Kidney glomerular epithelial cell (primary cell): ENCODE measurements around the gene TP73.
A peak's percentile ranks its signal among the peaks of the same experiment; 100 is the strongest.

Source experiments
- DNase-seq: peaks from one replicate; lab custom pipeline; 2025; lab: John Stamatoyannopoulos, UW

Gene TP73

DNA sequence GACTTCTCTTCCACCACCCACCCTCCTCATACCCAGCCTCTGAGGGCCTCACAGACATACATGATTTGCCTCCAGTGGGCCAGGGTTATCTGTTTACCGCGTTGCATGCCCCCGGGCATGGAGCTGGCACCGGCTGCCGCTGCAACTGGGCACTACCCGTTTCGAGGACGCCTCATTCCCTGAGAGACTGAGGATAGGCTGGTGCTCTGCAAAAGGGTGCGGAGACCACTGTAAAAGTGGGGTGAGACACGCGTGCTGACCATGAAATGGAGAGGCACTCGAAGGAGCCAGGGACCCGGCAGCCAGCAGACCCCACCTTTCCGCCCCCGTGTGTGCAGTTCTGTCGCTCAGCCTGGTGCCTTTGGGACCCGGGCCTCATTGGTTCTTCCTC, 20.6 kb downstream of the TP73 start:
- no peak for DNase-seq

- DNase-seq: no peak
Observed at GRCh38 chr1:3673381-3674099, 21.2 kb downstream of the TP73 start.

- DNase-seq: peak; percentile 23
Observed at GRCh38 chr1:3674100-3675094, 22.1 kb downstream of the TP73 start.

DNA sequence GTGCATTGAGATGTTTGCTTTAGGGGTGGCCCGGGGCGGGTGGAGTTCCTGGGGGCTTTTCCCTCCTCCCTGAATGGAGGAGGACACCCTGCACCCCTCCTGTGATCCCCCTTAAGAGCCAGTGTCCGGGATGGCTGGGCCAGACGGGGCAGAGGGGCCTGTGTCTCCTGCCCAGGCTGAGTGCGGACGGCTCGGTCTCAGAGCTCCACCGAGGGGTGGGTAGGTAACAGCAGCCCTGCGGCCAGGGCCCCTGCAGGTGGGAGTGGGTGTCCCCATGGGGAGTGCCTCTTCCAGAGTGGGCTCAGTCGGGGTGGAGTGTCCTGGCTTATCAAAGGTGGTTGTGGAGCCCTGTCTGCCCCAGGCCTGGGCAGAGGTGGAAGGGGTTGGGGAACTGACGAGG, 23.1 kb downstream of the TP73 start:
- DNase-seq: no peak

DNA sequence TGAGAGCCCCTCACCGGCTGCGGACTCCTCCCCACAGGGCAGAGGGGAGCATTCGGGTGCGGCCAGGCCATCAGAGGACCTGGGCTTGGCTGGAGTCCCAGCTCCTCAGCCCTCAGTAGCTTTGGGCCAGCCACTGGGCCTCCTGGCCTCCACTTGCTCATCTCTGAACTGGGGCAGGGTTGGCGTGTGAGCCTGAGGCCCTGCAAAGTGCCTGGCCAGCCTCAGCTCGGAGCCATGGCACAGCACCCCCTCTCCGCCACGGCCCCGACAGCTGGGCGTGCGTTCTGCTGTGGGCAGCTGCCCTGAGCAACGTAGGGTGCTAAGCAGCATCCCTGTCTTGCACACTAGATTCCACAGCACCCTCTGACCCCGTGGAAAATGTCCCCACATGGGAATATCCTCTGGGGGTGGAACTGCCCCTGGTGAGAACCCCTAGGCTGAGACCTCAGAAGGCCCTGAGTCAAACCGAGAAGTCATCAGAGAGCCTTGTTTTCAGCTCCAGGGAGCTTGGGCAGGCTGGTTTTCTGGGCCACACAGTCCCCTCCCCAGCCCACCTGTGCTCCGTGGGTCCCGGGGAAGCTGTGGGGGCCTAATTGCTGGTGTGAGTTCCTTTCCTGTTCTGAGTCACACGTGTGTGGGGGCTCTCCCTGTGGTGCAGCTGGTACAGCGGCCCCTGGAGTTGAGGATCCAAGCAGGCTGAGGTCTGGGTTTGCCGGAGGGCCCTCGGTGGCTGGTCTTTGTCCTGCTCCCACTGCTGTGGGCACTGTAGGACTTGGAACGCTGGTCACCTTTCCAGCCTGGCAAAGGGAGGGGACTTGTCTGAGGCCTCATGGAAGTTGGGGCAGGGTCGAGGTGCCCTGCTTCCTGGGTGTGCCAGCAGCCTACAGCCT, 24.5 kb downstream of the TP73 start:
- no peak for DNase-seq

DNA sequence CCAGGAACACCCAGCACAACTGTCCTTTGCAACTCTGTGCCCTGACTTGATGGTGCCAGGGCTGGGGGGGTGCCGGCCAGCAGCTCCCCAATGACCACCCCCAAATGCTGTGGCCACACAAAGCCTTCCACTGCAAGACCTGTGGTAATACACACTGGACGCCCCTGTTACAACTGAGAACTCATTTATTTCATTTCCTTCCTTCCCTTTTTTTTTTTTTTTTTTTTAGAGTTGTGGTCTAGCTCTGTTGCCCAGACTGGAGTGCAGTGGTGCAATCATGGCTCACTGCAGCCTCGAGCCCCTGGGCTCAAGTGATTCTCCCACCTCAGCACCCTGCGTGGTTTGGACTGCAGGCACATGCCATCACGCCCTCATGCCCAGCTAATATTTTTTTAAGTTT, 25.2 kb downstream of the TP73 start:
- no peak for DNase-seq

DNA sequence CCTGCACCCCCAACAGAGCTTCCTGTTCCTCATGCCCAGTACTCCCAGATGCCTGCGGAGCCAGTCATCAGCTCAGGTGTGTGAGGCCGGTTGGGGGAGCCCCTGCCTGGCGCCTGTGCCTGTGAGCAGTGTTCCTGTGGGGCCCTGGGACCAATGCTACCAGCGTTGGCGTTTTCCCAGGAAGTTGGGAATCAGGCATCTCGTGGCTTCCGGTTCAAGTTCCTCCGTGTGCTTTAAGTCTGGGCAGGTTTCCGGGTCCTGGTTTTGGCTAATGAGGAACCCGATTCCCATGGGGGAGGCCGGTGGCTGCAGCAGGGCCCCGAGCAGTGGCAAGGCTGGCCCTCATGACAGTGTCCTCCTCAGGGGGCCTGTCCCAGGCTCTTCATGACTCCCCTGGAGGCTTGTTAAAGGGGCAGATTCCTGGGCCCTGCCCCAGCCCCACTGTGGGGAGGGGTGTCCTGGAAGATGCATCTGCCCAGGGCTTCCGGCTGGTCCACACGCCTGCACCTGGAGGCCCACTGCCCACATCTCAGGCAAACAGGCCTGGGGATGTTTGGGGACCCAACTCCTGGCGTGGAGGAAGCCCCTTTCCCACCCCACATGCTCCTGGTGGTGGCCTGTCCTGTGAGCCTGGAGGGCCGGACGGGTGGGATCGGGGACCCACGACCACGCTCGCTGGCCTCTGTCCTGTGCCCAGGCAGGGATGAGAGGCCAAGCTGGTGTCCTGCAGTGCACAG, 26.2 kb downstream of the TP73 start:
- DNase-seq: no peak

- DNase-seq: no peak
Observed at GRCh38 chr1:3679098-3679555, 26.8 kb downstream of the TP73 start.

- DNase-seq: no peak
Observed at GRCh38 chr1:3679799-3680453, 27.6 kb downstream of the TP73 start.

- no peak for DNase-seq
Observed at GRCh38 chr1:3680488-3681230, 28.3 kb downstream of the TP73 start.

DNA sequence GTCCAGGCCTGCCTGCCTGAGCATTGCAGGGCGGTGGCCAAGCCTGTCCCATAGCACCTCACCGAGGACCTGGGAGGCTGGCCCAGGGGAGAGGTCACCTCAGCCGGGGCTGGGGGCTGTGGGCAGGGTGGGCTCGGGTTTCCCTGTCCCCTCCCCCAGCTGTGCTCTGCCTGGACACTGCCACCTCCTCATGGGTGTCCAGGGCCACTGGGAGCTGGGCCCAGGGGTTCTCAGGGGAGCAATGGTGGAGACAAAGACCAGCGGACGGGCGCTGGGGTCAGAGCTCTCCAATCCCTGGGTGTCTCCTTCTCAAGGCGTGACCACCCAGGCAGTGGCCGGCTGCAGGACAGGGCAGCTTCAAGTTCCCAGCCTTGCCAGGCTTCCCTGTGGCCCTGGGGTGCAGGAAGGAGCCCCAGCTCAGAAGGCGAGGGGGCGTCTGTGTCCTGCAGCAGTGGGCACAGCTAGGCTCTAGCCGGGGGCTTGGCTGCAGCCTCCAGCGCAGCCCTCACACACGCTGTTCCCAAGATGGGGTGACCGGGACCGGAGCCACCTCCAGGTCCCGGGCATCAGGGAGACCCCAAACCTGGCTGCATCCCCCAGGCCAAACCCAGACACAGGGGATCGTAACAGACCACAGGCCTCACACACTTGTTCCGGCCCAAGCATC, 29.0 kb downstream of the TP73 start:
- no peak for DNase-seq

DNA sequence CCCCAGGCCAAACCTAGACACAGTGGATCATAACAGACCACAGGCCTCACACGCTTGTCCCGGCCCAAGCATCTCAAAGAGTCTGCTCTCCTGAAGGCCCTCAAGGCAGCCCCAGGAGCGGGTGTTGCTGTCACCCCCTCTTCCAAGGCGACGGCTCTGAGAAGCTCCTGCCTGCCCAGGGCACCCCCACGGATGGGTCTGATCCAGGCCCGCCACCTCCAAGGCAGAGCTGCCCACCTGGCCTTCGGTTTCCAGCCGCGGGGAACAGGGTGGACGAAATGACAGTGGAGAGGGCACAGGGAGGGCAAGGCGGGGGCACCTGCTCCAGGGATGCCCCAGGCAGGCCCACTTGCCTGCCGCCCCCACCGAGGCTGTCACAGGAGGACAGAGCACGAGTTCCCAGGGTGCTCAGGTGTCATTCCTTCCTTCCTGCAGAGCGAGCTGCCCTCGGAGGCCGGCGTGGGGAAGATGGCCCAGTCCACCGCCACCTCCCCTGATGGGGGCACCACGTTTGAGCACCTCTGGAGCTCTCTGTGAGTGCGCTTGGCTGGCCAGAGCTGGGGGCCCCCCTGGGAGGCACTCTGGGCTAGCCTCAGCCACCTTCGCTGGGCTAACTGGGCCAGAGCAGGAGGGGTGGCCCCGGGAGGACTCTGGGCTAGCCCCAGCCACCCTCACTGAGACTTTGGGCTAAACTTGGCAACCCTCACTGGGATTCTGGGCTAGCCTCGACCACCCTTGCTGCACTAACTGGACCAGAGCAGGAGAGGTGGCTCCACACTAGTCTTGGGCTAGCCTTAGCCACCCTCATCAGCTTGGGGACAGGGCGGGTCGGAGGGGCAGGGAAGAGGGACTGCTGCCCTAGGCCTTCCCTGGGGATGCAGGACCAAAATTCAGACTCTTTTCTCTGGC, 29.8 kb downstream of the TP73 start:
- no peak for DNase-seq

DNA sequence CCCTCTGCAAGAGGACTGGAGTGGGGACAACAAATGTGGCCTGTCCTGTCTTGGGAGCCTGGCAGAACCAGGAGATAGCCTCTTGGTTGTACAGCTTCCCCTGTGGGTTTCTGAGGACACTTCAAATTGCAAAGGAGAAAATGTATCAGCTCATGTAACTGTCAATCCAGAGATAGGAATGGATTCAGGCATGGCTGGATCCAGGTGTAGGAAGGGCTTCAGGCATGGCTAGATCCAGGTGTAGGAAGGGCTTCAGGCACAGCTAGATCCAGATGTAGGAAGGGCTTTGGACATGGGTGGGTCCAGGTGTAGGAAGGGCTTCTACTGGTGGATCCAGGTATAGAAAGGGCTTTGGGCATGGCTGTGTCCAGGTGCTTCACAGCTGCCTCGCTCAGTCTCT, 30.9 kb downstream of the TP73 start:
- no peak for DNase-seq

- DNase-seq: no peak
Observed at GRCh38 chr1:3683992-3684391, 31.7 kb downstream of the TP73 start.

GRCh38 chr1:3685222-3685621, 32.9 kb downstream of the TP73 start:
- no peak for DNase-seq

GRCh38 chr1:3685906-3686305, 33.6 kb downstream of the TP73 start:
- DNase-seq: no peak

GRCh38 chr1:3687504-3687903, 35.2 kb downstream of the TP73 start:
- DNase-seq: no peak

- DNase-seq: no peak
Observed at GRCh38 chr1:3688356-3689137, 36.2 kb downstream of the TP73 start.
